GM23338 (cell line): ENCODE data around the gene PLEKHG4. TPM values are rescaled to one million over a fixed set of nuclear protein-coding genes. Genes with fewer than 3 reads are reported as not detected.

Experiments used
- ATAC-seq: fragments of 200-7000 bp; cut with Tn5 transposase; 3 replicates; pipeline ENCODE4 v1.9.1; 2020
- DNase-seq: peaks from one replicate; pipeline ENCODE4 v3.0.0-alpha.2; 2015; ENCODE audit warnings: low spot score
- H2AFZ ChIP-seq: fragments of 200-600 bp; sonication (generic); 2 replicates; pipeline ENCODE4 v1.8.0; 2016; ENCODE audit warnings: antibody characterized with exemption, mild to moderate bottlenecking, moderate library complexity
- H3F3A ChIP-seq: fragments of 200-600 bp; sonication (generic); replicated peaks from 2 replicates; pipeline ENCODE4 v1.8.0; 2017; ENCODE audit warnings: antibody characterized with exemption, mixed run types, low read depth
- H3K27ac ChIP-seq: fragments of 200-600 bp; sonication (generic); 2 replicates; pipeline ENCODE4 v1.6.1; 2016; ENCODE audit warnings: low read depth
- H3K27me3 ChIP-seq: fragments of 200-600 bp; sonication (generic); 2 replicates; pipeline ENCODE4 v1.8.0; 2016; ENCODE audit warnings: mild to moderate bottlenecking, mixed run types, moderate library complexity; ENCODE audit not compliant: insufficient read depth
- H3K36me3 ChIP-seq: fragments of 200-600 bp; sonication (generic); 2 replicates; pipeline ENCODE4 v1.8.0; 2016; ENCODE audit warnings: mild to moderate bottlenecking; ENCODE audit not compliant: insufficient read depth
- H3K4me1 ChIP-seq: fragments of 200-600 bp; sonication (generic); 2 replicates; pipeline ENCODE4 v1.8.0; 2016; ENCODE audit warnings: mild to moderate bottlenecking, moderate library complexity; ENCODE audit not compliant: insufficient read depth
- H3K4me2 ChIP-seq: fragments of 200-600 bp; sonication (generic); 2 replicates; pipeline ENCODE4 v1.7.1; 2017; ENCODE audit warnings: mixed run types
- H3K4me3 ChIP-seq: fragments of 200-600 bp; sonication (generic); 2 replicates; pipeline ENCODE4 v1.6.1; 2016; ENCODE audit warnings: mixed run types
- H3K79me2 ChIP-seq: fragments of 200-600 bp; sonication (generic); replicated peaks from 2 replicates; pipeline ENCODE4 v1.8.0; 2017; ENCODE audit warnings: mild to moderate bottlenecking; ENCODE audit not compliant: insufficient read depth
- H3K9me2 ChIP-seq: fragments of 200-600 bp; sonication (generic); 2 replicates; pipeline ENCODE4 v1.8.0; 2017; ENCODE audit not compliant: insufficient read depth
- H4K20me1 ChIP-seq: fragments of 200-600 bp; sonication (generic); replicated peaks from 2 replicates; pipeline ENCODE4 v1.8.0; 2017; ENCODE audit warnings: mild to moderate bottlenecking; ENCODE audit not compliant: insufficient read depth
- H3K27ac Mint-ChIP-seq: 2 replicates; pipeline ENCODE4 v1.8.0; 2020; ENCODE audit warnings: inconsistent platforms, mild to moderate bottlenecking, moderate library complexity, mixed read lengths
- H3K27me3 Mint-ChIP-seq: 3 replicates; pipeline ENCODE4 v1.8.0; 2022; ENCODE audit warnings: low read depth, mild to moderate bottlenecking, moderate library complexity, mixed read lengths, inconsistent platforms; ENCODE audit not compliant: insufficient read depth, poor library complexity
- H3K36me3 Mint-ChIP-seq: 3 replicates; pipeline ENCODE4 v1.8.0; 2021; ENCODE audit warnings: low read depth, mild to moderate bottlenecking, inconsistent platforms, moderate library complexity, mixed read lengths
- H3K4me1 Mint-ChIP-seq: 3 replicates; pipeline ENCODE4 v1.8.0; 2020; ENCODE audit warnings: mild to moderate bottlenecking, inconsistent platforms, mixed read lengths
- H3K4me3 Mint-ChIP-seq: 3 replicates; pipeline ENCODE4 v1.8.0; 2021; ENCODE audit warnings: moderate library complexity, mild to moderate bottlenecking, inconsistent platforms, mixed read lengths
- H3K9me3 Mint-ChIP-seq: 3 replicates; pipeline ENCODE4 v1.8.0; 2020; ENCODE audit warnings: moderate library complexity, mild to moderate bottlenecking, inconsistent platforms, mixed read lengths
- CREB1 ChIP-seq: fragments of 250-450 bp; sonication (Bioruptor Pico); IDR thresholded peaks from 2 replicates; pipeline ENCODE4 v1.5.0; 2020; ENCODE audit warnings: low read depth, mild to moderate bottlenecking, moderate library complexity
- EZH2 ChIP-seq: fragments of 200-600 bp; sonication (generic); IDR thresholded peaks from one replicate; pipeline ENCODE4 v1.8.0; 2017; ENCODE audit warnings: antibody characterized with exemption, mild to moderate bottlenecking, low read depth; ENCODE audit not compliant: unreplicated experiment
- EZH2phosphoT487 ChIP-seq: fragments of 200-600 bp; sonication (generic); IDR thresholded peaks from one replicate; pipeline ENCODE4 v1.8.1; 2018; ENCODE audit warnings: antibody characterized with exemption; ENCODE audit not compliant: unreplicated experiment
- JUNB ChIP-seq: IDR thresholded peaks from one replicate; pipeline ENCODE4 v1.6.1; 2016; ENCODE audit warnings: antibody characterized with exemption; ENCODE audit not compliant: unreplicated experiment
- NANOG ChIP-seq: IDR thresholded peaks from 2 replicates; pipeline ENCODE4 v1.6.1; 2016; ENCODE audit warnings: antibody characterized with exemption, borderline replicate concordance
- POLR2AphosphoS5 ChIP-seq: IDR thresholded peaks from 2 replicates; pipeline ENCODE4 v1.6.1; 2016; ENCODE audit warnings: antibody characterized with exemption, low read depth
- STAT1 ChIP-seq: IDR thresholded peaks from one replicate; pipeline ENCODE4 v1.6.1; 2016; ENCODE audit warnings: antibody characterized with exemption; ENCODE audit not compliant: unreplicated experiment
- ZNF114 ChIP-seq: fragments of 250-450 bp; sonication (Bioruptor Pico); IDR thresholded peaks from 2 replicates; pipeline ENCODE4 v1.5.0; 2020; ENCODE audit warnings: mild to moderate bottlenecking, moderate library complexity
- ZNF331 ChIP-seq: fragments of 250-450 bp; sonication (Bioruptor Pico); IDR thresholded peaks from 2 replicates; pipeline ENCODE4 v1.5.0; 2020; ENCODE audit warnings: low read depth, mild to moderate bottlenecking, moderate library complexity
- polyA plus RNA-seq: library from polyadenylated mRNA; unstranded; fragments of >200 nt; fragmentation: Nextera tagmentation; extraction: Ambion mirVana; gene quantifications from 2 replicates; pipeline ENCODE4 v1.2.1, GENCODE V29; 2016
- total RNA-seq: library from RNA; depleted of rRNA; stranded (reverse); fragments of >200 nt; shearing (Covaris generic); gene quantifications from 2 replicates; pipeline ENCODE4 v1.2.3, GENCODE V29; 2014
- TF ChIP-seq, protein P1 (sequence below): fragments of 250-450 bp; sonication (Bioruptor Pico); IDR thresholded peaks from 2 replicates; pipeline ENCODE4 v1.5.0; 2020; ENCODE audit warnings: mild to moderate bottlenecking, moderate library complexity
- TF ChIP-seq, protein P2 (sequence below): IDR thresholded peaks from 2 replicates; pipeline ENCODE4 v1.6.1; 2016; ENCODE audit warnings: antibody characterized with exemption
- TF ChIP-seq, protein P3 (sequence below), 2 experiments: fragments of 200-600 bp in 1 of 2; sonication (generic) in 1 of 2; conservative IDR thresholded peaks; 2 replicates each; pipeline versions ENCODE4 v1.5.1 to v1.6.1; 2016 to 2017; ENCODE audit warnings: antibody characterized with exemption in 2 of 2, low read depth in 2 of 2, mild to moderate bottlenecking in 2 of 2, moderate library complexity in 1 of 2

Gene PLEKHG4
- total and polyA plus RNA-seq, 2 experiments from 2014 or later, result 3.2 to 10.3 TPM

DNA sequence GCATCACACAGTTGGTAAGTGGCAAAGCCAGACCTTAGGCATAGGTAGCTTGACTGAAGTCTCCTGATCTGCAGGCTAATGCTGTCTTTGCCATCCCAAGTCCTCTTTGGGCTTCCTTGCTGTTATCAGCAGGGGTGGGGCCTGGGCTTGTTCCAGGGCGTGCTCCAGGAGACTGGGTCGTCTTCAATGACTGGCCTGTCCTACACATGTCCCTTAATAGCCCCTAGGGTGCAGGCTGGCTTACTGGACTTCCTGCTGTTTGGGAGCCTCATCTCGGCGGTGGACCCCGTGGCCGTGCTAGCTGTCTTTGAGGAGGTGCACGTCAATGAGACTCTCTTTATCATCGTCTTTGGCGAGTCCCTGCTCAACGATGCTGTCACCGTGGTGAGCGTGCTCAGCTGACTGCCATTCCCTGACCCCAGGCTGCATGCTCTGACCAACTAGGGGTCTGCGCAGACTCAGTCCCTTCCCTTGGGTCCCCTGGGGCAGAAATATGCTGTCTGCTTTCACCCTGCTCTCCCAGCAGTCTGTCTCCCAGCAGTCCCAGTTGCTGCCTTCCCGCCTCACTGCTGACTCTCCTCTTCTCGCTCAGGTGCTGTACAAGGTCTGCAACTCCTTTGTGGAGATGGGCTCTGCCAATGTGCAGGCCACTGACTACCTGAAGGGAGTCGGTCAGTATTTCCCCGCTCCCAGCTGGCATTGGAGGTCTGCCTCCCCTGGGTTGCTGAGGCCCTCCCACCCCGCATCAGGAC, 24.4 kb upstream of the PLEKHG4 start:
- H3K79me2 ChIP-seq, result no peaks in the 10 kb centered on the region

DNA sequence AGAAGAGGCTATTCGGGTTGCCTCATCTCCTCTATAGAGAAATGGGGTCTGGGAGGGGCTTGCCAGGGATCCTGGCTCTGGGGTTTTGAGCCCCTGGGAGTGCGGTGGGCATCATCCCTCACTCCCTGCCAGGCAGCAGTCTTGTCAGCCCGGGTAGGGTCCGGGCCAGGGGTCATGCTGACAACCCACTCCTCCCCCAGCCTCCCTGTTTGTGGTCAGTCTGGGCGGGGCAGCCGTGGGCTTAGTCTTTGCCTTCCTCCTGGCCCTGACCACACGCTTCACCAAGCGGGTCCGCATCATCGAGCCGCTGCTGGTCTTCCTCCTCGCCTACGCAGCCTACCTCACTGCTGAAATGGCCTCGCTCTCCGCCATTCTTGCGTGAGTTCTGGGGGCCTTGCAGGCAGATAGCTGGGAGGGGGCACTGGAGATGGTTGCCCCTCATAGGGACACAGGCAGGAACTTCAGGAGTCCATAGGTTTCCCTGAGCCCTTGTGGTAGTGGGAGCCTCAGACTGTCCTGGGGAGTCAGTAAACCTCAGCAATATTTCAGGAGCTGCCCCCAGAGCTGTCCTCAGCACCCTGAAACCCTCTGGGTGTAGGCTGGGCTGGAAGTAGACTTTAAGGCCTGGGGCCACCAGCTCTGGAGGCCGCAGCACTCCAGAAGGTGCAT, 23.6 kb upstream of the PLEKHG4 start:
- Histone ChIP-seq H3K79me2 (no peaks in the 10 kb centered on the region), H2AFZ (no peak overlapping the region), H3K27ac (no peak overlapping the region), H3K27me3 (peaks cover 5% of the 10 kb centered on the region), H3K36me3 (no peaks in the 10 kb centered on the region), H3K9me2 (no peaks in the 10 kb centered on the region), H3F3A (no peaks in the 10 kb centered on the region), H3K4me1 (no peaks in the 10 kb centered on the region), H3K4me2 (no peak overlapping the region), H4K20me1 (no peaks in the 10 kb centered on the region; the same call in none of the 2 replicates), H3K4me3 (no peak overlapping the region)
- no peaks in the 10 kb centered on the region for H3K9me3 Mint-ChIP-seq
- H3K27me3 Mint-ChIP-seq, result peaks cover 7% of the 10 kb centered on the region
- H3K36me3 Mint-ChIP-seq, result peaks cover 5% of the 10 kb centered on the region; the same call in 2 of the 3 replicates
- peaks cover 4% of the 10 kb centered on the region; the same call in 1 of the 3 replicates for H3K4me1 Mint-ChIP-seq
- H3K27ac Mint-ChIP-seq, result no peak overlapping the region
- H3K4me3 Mint-ChIP-seq, result no peak overlapping the region
- ATAC-seq (no peak), DNase-seq (no peak)
- no peak for TF ChIP-seq JUNB
- TF ChIP-seq, protein P1, sequence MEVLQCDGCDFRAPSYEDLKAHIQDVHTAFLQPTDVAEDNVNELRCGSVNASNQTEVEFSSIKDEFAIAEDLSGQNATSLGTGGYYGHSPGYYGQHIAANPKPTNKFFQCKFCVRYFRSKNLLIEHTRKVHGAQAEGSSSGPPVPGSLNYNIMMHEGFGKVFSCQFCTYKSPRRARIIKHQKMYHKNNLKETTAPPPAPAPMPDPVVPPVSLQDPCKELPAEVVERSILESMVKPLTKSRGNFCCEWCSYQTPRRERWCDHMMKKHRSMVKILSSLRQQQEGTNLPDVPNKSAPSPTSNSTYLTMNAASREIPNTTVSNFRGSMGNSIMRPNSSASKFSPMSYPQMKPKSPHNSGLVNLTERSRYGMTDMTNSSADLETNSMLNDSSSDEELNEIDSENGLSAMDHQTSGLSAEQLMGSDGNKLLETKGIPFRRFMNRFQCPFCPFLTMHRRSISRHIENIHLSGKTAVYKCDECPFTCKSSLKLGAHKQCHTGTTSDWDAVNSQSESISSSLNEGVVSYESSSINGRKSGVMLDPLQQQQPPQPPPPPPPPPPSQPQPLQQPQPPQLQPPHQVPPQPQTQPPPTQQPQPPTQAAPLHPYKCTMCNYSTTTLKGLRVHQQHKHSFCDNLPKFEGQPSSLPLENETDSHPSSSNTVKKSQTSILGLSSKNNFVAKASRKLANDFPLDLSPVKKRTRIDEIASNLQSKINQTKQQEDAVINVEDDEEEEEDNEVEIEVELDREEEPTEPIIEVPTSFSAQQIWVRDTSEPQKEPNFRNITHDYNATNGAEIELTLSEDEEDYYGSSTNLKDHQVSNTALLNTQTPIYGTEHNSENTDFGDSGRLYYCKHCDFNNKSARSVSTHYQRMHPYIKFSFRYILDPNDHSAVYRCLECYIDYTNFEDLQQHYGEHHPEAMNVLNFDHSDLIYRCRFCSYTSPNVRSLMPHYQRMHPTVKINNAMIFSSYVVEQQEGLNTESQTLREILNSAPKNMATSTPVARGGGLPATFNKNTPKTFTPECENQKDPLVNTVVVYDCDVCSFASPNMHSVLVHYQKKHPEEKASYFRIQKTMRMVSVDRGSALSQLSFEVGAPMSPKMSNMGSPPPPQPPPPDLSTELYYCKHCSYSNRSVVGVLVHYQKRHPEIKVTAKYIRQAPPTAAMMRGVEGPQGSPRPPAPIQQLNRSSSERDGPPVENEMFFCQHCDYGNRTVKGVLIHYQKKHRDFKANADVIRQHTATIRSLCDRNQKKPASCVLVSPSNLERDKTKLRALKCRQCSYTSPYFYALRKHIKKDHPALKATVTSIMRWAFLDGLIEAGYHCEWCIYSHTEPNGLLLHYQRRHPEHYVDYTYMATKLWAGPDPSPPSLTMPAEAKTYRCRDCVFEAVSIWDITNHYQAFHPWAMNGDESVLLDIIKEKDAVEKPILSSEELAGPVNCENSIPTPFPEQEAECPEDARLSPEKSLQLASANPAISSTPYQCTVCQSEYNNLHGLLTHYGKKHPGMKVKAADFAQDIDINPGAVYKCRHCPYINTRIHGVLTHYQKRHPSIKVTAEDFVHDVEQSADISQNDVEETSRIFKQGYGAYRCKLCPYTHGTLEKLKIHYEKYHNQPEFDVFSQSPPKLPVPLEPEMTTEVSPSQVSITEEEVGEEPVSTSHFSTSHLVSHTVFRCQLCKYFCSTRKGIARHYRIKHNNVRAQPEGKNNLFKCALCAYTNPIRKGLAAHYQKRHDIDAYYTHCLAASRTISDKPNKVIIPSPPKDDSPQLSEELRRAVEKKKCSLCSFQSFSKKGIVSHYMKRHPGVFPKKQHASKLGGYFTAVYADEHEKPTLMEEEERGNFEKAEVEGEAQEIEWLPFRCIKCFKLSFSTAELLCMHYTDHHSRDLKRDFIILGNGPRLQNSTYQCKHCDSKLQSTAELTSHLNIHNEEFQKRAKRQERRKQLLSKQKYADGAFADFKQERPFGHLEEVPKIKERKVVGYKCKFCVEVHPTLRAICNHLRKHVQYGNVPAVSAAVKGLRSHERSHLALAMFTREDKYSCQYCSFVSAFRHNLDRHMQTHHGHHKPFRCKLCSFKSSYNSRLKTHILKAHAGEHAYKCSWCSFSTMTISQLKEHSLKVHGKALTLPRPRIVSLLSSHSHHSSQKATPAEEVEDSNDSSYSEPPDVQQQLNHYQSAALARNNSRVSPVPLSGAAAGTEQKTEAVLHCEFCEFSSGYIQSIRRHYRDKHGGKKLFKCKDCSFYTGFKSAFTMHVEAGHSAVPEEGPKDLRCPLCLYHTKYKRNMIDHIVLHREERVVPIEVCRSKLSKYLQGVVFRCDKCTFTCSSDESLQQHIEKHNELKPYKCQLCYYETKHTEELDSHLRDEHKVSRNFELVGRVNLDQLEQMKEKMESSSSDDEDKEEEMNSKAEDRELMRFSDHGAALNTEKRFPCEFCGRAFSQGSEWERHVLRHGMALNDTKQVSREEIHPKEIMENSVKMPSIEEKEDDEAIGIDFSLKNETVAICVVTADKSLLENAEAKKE, result no peak
- TF ChIP-seq ZNF331 (CRISPR knock-in tag), result no peak
- TF ChIP-seq STAT1, result no peak

More for the DNA sequence above, 24.4 kb upstream of the PLEKHG4 start:
- TF ChIP-seq STAT1, result no peak
- TF ChIP-seq ZNF331 (CRISPR knock-in tag), result no peak
- no peak for TF ChIP-seq EZH2
- no peak for TF ChIP-seq CREB1
- TF ChIP-seq POLR2AphosphoS5, result no peak
- TF ChIP-seq, protein P2, sequence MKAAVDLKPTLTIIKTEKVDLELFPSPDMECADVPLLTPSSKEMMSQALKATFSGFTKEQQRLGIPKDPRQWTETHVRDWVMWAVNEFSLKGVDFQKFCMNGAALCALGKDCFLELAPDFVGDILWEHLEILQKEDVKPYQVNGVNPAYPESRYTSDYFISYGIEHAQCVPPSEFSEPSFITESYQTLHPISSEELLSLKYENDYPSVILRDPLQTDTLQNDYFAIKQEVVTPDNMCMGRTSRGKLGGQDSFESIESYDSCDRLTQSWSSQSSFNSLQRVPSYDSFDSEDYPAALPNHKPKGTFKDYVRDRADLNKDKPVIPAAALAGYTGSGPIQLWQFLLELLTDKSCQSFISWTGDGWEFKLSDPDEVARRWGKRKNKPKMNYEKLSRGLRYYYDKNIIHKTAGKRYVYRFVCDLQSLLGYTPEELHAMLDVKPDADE, result no peak
- no peak for TF ChIP-seq EZH2phosphoT487
- no peak for TF ChIP-seq ZNF114 (CRISPR knock-in tag)
- TF ChIP-seq, protein P3, sequence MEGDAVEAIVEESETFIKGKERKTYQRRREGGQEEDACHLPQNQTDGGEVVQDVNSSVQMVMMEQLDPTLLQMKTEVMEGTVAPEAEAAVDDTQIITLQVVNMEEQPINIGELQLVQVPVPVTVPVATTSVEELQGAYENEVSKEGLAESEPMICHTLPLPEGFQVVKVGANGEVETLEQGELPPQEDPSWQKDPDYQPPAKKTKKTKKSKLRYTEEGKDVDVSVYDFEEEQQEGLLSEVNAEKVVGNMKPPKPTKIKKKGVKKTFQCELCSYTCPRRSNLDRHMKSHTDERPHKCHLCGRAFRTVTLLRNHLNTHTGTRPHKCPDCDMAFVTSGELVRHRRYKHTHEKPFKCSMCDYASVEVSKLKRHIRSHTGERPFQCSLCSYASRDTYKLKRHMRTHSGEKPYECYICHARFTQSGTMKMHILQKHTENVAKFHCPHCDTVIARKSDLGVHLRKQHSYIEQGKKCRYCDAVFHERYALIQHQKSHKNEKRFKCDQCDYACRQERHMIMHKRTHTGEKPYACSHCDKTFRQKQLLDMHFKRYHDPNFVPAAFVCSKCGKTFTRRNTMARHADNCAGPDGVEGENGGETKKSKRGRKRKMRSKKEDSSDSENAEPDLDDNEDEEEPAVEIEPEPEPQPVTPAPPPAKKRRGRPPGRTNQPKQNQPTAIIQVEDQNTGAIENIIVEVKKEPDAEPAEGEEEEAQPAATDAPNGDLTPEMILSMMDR (conservative IDR thresholded peaks at IDR 0.05; ENCODE audit: low read depth in 2 of 2), result no peak
- no peak for TF ChIP-seq NANOG
- no peaks in the 10 kb centered on the region for H3K9me2 ChIP-seq
- H4K20me1 ChIP-seq, result no peaks in the 10 kb centered on the region; the same call in none of the 2 replicates
- H3F3A ChIP-seq, result no peaks in the 10 kb centered on the region
- H3K4me1 Mint-ChIP-seq, result peaks cover 4% of the 10 kb centered on the region
- no peak overlapping the region for H3K27ac ChIP-seq
- no peak overlapping the region for H3K4me3 ChIP-seq
- no peaks in the 10 kb centered on the region for H3K9me3 Mint-ChIP-seq
- no peak overlapping the region for H3K4me2 ChIP-seq
- ATAC-seq (no peak), DNase-seq (no peak)
- H3K27me3 Mint-ChIP-seq, result peaks cover 9% of the 10 kb centered on the region
- H2AFZ ChIP-seq, result no peak overlapping the region
- H3K36me3 Mint-ChIP-seq, result peaks cover 5% of the 10 kb centered on the region; the same call in 2 of the 3 replicates
- H3K4me3 Mint-ChIP-seq, result no peak overlapping the region
- no peak overlapping the region for H3K27ac Mint-ChIP-seq
- H3K4me1 ChIP-seq, result 0 out of 2 replicates have a peak, but pooled peaks cover under 1% of the 10 kb centered on the region
- H3K27me3 ChIP-seq, result peaks cover 12% of the 10 kb centered on the region
- no peaks in the 10 kb centered on the region; the same call in 1 of the 2 replicates for H3K36me3 ChIP-seq
